NCI-H1092 treated with DMSO at 0.1 percent for 48 hours (cell line): ENCODE data around the gene CD27.
A peak's percentile ranks its signal among the peaks of the same experiment; 100 is the strongest.
"Not testable (repeated sequence)": the region's sequence is repeated elsewhere in the genome, so short reads cannot be mapped to it uniquely, and the experiment has no call there.

Experiments
- DNase-seq: peaks from one replicate; lab custom pipeline; 2025; lab: John Stamatoyannopoulos, UW

CD27 gene

GRCh38 chr12:6488240-6488639, 43.5 kb downstream of the CD27 start:
- DNase-seq = no peak

GRCh38 chr12:6489449-6489848, 44.7 kb downstream of the CD27 start:
- DNase-seq = no peak

DNA sequence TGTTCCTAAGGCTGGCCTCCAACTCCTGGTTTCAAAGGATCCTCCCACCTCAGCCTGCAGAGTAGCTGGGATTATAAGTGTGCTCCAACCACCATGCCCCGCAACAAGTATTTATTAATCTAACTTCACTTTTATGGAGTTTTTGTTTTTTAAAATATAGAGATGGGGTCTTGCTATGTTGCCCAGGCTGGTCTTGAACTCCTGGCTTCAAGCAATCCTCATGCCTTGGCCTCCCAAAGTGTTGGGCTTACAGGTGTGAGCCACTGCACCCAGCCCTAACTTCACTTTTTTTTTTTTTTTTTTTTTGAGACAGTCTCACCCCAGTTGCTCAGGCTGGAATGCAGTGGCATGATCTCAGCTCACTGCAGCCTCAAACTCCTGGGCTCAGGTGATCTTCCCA, 45.9 kb downstream of the CD27 start:
- not testable (repeated sequence) for DNase-seq

DNA sequence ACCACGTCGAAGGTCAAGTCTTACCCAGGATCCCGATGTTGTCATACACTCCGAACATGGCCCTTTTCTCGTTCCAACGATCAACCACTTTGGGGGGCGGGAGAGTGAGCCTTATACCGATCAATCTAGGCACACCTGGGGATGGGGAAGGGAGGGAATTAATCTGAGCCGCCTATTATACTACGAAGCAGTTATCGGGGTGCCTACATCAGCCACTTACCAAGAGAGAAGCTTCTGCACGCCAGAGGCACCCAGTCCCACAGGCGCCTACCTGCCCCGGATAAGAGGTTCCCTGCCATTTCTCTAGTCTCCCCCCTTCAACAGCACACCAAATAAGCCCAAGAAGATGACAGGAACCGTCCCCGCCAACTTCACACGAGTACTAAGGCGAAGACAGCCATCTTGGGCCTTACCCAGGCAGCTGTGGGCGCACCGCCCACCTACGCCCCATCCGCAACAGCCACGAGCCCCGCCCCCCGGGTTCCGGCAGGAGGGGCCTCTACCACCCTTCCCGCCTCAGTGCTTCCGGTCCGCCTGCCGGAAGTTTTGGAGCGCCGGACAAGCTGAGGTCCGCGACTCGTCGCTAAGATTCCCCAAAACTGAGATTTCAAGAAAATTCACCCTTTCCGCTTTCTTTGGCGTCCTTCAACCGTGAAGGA, 48.2 kb downstream of the CD27 start, which contains the start of gene MRPL51:
Gene MRPL51, minus strand, starts transcription at position 425 of the 659 bp plus-strand sequence. Its CDS starts 126 bp downstream, at position 299.
- peak; percentile 93 for DNase-seq

DNA sequence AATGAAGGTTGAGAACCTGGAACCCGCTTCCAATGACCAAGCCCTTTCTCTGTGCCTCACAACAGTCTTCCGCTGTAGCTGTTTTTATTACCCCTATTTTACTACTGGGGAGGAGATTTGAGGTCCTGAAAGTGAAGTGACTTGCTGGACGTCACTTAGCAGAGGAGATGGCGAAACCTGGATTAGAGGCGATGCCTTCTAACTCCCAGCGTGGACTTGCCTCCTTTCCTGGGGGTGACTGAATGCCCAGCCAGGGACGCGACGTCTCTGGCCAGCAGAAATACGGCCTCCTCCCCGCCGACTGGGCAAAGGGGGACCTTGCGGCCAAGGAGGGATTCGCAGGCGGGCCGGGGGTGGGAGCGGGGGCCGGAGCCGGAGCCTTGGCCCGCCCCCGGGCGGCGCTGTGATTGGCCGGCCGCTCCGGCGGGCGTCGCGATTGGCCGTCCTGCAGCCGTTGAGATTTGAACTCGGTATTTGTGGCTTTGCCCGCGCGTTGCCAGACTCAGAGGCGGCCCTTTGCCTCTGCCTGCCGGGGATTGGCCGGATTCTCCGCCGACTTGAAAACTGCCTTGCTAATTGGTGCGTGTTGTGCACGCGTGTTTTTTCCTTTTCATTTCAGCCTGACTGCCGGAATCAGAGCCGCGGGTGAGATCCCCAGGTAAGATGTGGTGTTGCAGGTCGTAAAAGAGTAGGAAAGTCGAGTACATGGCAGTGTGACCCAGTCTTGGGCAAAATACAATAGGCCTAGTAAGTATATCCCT, 48.9 kb downstream of the CD27 start, which contains the start of gene NCAPD2:
Gene NCAPD2, plus strand, starts transcription at position 606 of the 761 bp plus-strand sequence. CDS start 997 bp downstream, outside the sequence.
- peak; percentile 96 for DNase-seq

DNA sequence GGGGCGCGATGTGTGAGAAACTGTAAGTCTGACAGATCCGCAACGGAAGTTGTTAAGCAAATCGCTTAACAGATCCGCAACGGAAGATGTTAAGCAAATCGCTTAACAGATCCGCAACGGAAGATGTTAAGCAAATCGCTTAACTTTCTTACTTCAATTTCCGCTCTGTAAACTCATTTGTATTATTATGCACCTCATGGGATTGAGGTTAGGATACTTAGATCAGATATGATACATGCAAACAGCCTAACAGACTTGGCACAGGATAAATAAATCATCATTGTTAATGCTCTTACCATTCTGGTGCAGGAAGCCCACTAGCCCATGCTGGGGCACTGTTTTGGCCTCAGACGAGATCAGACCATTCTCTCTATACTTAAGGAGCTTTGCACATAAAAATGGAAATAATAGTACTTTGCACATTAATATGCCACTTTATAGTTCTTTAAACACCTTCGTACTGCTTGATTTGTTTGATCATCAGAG, 49.5 kb downstream of the CD27 start:
- DNase-seq = peak; percentile 41

DNA sequence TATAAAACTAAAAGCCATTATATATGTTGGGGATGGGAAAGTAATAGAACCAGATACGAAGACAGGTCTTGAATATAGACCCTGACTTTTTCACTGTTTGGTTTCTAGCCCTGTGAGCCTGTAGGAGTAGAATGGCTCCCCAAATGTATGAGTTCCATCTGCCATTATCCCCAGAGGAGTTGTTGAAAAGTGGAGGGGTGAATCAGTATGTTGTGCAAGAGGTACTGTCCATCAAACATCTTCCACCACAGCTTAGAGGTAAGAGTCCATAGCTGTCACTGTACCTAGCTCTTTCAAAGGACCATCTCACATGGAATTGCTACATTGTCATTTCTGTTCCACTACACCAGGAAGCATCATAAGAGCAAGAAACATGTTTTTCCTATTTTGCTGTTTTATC, 50.2 kb downstream of the CD27 start:
- no peak for DNase-seq

DNA sequence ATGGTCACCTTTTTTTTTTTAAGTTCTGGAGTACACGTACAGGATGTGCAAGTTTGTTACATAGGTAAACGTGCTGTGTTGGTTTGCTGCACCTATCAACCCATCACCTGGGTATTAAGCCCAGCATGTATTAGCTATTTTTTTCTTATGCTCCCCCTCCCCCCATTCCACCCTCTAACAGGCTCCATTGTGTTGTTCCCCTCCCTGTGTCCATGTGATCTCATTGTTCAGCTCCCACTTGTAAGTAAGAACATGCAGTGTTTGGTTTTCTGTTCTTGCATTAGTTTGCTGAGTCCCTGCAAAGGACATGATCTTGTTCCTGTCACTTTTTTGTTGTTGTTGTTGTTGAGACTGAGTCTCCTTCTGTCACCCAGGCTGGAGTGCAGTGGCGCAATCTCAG, 52.5 kb downstream of the CD27 start:
- DNase-seq = not testable (repeated sequence)

DNA sequence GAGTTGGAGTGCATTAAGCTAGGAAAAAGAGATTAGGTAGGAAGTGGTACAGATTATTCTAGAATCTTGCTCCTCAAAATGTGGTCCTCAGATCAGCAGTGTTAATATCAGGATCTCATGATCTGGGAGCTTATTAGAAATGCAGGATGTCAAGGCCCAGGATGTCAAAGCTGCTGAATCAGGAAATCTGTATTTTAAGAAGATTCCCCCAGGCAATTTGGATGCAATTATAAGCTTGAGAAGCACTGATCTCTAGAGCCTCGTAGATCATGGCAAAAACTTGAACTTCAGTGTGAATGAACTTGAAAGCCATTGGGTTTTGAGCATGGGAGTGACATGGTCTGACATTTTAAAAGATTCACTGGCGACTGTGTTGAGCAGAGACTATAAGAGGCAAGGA, 55.7 kb downstream of the CD27 start:
- no peak for DNase-seq
